ENCODE measurements around the gene OLFM3. TPM values are rescaled to one million over a fixed set of nuclear protein-coding genes. Genes with fewer than 3 reads are reported as not detected.

The OLFM3 gene
- total and polyA plus RNA-seq, 2 donors (not counting 3 experiments of a cell fraction or from before 2014, with no cell fraction given) = not detected

DNA sequence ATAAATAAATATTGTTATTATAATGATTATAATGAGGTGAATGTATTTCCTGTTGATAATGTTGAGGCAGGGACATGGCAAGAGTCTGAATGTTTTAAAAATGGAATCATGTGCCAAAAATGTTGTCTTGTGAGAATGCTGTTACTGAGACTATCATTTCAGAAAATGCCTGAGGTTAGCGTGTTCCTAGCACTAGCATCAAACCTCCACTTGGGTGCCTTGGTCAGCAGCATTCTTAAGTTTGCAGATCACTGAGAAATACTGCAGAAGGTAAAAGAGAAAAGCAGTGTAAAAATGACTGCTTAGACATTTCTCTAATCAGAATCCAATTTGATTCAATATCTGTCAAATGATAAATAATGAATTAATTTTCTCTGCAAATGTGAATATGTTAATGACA lies 50.8 kb downstream of the OLFM3 start:
- CTCF ChIA-PET = no interaction called here
- Histone ChIP-seq H3K9ac (replicated peaks; ENCODE audit: extremely low read depth, insufficient read depth, low read length) (no peak overlapping the region), H3K27ac (ENCODE audit: insufficient read depth, low read depth, low read length) (no peak overlapping the region), H3K9me3 (replicated peaks; ENCODE audit: control insufficient read depth, insufficient read depth, low read length) (no peaks in the 10 kb centered on the region), H3K4me2 (ENCODE audit: insufficient read depth, low read length) (no peak overlapping the region), H3K36me3 (ENCODE audit: control insufficient read depth in 2 of 2, extremely low read depth in 1 of 2, insufficient read depth in 2 of 2, low read length in 2 of 2) (no peaks in the 10 kb centered on the region), H4K20me1 (replicated peaks; ENCODE audit: control insufficient read depth, extremely low read depth, insufficient read depth, low read length) (no peaks in the 10 kb centered on the region), H3K79me2 (ENCODE audit: control insufficient read depth, insufficient read depth, low read length) (no peaks in the 10 kb centered on the region), H3K4me3 (replicated peaks in 1 of 3; ENCODE audit: insufficient read depth in 1 of 3, low read depth in 1 of 3, low read length in 3 of 3) (no peak overlapping the region), H3K27me3 (ENCODE audit: control insufficient read depth in 2 of 2, insufficient read depth in 2 of 2, low read length in 2 of 2) (no peaks in the 10 kb centered on the region), H2AFZ (ENCODE audit: low read depth, low read length) (no peak overlapping the region), H3K9me1 (replicated peaks; ENCODE audit: control insufficient read depth, extremely low read depth, insufficient read depth, low read length) (no peaks in the 10 kb centered on the region), H3K4me1 (ENCODE audit: control insufficient read depth, extremely low read depth, insufficient read depth, low read length) (no peaks in the 10 kb centered on the region)
- BruUV-seq (replicated peaks) = no TSS peak
- dilution Hi-C loops (cut with MboI; ENCODE audit: extremely low pct_ligation_motif_present, low sequenced_read_pairs) = no loop called here
- no peak for DNase-seq (ENCODE audit: low read depth, low spot score)
- no peak for TF ChIP-seq FOS (IDR thresholded peaks at IDR 0.05; ENCODE audit: borderline replicate concordance, insufficient read depth, low read length)
- TF ChIP-seq POLR2AphosphoS5 (IDR thresholded peaks at IDR 0.05; ENCODE audit: insufficient read depth, low read depth, low read length) = no peak
- TF ChIP-seq GATA2 (IDR thresholded peaks at IDR 0.05; ENCODE audit: insufficient read depth, insufficient read length, low read depth, low read length) = no peak
- no peak for TF ChIP-seq EZH2 (IDR thresholded peaks at IDR 0.05; ENCODE audit: borderline replicate concordance, low read depth, low read length, severe bottlenecking)
- TF ChIP-seq JUN (IDR thresholded peaks at IDR 0.05; ENCODE audit: borderline replicate concordance, insufficient read depth, insufficient read length, low read depth) = no peak
- TF ChIP-seq, protein P1, sequence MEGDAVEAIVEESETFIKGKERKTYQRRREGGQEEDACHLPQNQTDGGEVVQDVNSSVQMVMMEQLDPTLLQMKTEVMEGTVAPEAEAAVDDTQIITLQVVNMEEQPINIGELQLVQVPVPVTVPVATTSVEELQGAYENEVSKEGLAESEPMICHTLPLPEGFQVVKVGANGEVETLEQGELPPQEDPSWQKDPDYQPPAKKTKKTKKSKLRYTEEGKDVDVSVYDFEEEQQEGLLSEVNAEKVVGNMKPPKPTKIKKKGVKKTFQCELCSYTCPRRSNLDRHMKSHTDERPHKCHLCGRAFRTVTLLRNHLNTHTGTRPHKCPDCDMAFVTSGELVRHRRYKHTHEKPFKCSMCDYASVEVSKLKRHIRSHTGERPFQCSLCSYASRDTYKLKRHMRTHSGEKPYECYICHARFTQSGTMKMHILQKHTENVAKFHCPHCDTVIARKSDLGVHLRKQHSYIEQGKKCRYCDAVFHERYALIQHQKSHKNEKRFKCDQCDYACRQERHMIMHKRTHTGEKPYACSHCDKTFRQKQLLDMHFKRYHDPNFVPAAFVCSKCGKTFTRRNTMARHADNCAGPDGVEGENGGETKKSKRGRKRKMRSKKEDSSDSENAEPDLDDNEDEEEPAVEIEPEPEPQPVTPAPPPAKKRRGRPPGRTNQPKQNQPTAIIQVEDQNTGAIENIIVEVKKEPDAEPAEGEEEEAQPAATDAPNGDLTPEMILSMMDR (IDR thresholded peaks at IDR 0.05; ENCODE audit: extremely low read depth in 1 of 2, insufficient read depth in 1 of 2, low read depth in 1 of 2, low read length in 2 of 2) = no peak
- no peak for TF ChIP-seq MYC (IDR thresholded peaks at IDR 0.05; ENCODE audit: low read depth, low read length)
- TF ChIP-seq, protein P2, sequence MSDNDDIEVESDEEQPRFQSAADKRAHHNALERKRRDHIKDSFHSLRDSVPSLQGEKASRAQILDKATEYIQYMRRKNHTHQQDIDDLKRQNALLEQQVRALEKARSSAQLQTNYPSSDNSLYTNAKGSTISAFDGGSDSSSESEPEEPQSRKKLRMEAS (IDR thresholded peaks at IDR 0.05; ENCODE audit: insufficient read depth, insufficient read length) = no peak
- no peak for TF ChIP-seq POLR2A (IDR thresholded peaks at IDR 0.05; ENCODE audit: low read depth, low read length)
- POLR2A ChIA-PET = no interaction called here
- intact Hi-C loops (cut with micrococcal nuclease) = no loop called here
- no peak for FAIRE-seq

Measured in endothelial cell of umbilical vein (primary cell).